TTC549 (cell line): ENCODE data around the gene AP4B1.

ENCODE experiments used
- FAIRE-seq: peaks from 2 replicates; lab custom pipeline; 2012; peaks lifted over from hg19 to GRCh38; lab: Jason Lieb, UNC

AP4B1 gene

GRCh38 chr1:113929750-113930498, 25.3 kb upstream of the AP4B1 start:
- no peak for FAIRE-seq

DNA sequence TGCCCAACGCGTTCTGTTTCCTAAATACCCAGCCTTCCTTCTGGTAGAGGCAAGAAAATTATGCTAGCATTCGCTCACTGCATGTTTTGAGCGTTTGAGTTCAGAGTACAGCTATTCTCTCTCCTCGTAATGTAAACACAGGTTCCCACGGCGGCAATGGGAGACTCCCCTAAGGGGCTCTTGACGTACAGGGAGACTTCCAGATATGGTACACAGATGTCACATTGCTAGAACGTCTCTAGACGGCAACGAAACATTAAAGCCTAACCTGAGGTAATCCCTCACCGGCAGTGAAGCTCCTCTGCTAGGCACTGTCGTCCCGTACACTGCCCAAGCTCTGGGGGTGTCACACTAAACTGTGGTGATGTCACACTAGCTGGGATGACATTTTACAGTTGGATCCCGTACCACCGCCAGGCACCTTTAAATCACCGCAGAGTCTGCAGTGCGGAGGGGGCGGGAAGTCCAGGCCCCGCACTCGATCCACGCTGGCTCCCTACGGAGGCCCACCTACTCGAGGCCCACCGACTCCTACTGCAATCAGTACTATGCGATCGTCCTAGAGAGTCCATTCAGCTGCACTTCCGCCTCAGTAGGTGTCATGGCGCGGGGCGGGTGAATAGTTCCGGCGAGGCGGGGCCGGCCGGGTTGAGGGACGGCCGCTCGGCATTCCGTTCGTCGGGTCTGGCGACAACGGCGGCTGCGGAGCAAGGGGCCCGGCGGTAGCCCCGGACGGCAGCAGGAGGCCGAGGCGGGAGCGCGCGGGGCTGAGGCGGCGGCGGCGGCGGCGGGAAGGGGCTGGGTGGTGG, 24.5 kb upstream of the AP4B1 start, which contains the start of gene HIPK1:
Gene HIPK1, plus strand, starts transcription at position 384 of the 809 bp plus-strand sequence.
- no peak for FAIRE-seq

DNA sequence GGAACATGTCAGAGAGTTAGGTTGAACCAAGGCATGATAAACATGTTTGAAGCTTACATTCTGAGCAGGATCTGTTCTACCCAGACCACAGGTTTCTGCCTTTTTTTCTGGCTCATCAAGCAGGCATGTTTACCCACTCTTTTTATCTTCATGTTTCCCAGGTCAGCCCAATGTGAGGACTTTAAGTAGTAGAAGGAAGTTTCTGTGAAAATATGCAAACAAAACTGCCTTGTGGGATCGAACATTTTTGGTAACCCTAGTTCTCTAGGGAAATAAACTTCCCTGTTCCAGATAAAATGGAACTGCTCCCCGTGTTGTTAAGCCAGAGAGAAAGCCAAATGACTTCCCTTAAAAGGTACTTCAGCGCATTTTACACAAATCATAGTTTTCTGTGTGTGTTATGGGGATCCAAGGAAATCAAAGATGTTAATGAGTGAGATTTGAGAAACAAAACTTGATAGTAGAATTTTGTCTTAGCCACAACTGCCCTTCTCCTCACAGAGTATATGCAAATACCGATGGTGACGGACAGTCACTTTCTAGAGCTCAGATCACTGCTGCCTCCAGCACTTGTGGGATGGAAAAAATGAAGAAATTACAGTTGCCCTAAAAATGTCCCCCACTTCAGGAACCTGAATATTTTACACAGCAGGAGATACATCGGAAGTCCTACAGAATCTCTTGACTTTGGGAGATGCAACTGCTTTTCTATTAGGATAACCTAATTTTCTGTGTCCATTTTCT, 23.8 kb upstream of the AP4B1 start:
- FAIRE-seq = no peak

DNA sequence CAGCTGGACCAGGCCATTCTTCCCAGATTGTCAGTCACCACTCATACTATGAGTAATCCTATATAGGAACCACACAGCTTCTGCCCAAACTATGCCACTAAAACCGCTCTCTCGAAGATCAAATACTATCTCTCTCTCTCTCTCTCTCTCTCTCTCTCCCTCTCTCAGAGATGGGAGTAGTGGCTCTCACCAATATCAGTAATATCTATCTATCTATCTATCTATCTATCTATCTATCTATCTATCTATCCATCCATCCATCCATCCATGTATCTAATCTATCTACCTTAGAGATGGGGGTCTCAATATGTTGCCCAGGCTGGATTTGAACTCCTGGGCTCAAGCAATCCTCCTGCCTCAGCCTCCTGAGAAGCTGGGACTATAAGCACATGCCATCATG, 19.9 kb upstream of the AP4B1 start:
- no peak for FAIRE-seq

DNA sequence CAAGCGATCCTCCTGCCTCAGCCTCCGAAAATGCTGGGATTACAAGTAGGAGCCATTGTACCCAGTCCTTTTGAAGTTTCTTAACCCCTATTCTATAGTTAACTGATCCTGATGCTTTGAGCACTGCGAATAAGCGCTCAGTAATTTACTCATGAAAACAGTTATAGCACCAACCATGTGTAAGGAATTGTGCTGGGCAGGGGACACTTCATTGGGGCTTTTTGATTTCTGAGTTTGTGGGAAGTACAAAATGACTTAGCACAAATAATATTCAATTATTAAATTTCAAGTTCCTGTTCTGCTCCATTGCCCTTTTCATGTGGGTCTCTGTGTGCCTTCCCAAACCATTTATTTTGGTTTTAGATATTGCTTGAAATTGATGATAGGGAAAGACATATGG, 18.4 kb upstream of the AP4B1 start:
- no peak for FAIRE-seq

- FAIRE-seq = no peak
These were observed 13.6 kb upstream of the AP4B1 start for GRCh38 chr1:113918243-113918642.

- no peak for FAIRE-seq
These were observed 12.9 kb upstream of the AP4B1 start for GRCh38 chr1:113917400-113918082.

DNA sequence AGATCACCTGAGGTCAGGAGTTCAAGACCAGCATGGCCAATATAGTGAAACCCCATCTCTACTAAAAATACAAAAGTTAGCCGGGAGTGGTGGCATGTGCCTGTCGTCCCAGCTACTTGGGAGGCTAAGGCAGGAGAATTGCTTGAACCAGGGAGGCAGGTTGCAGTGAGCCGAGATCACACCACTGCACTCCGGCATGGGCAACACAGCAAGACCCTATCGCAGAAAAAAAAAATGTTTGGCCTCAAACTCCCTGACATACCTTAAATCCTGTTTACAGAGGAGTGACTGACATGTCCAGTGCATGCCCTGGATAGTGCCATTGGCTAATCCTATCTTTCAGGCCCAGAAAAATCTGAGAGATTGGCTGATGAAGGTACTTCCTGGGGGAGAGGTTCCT, 12.4 kb upstream of the AP4B1 start:
- FAIRE-seq = no peak

GRCh38 chr1:113913887-113914664, 9.5 kb upstream of the AP4B1 start:
- FAIRE-seq = no peak

DNA sequence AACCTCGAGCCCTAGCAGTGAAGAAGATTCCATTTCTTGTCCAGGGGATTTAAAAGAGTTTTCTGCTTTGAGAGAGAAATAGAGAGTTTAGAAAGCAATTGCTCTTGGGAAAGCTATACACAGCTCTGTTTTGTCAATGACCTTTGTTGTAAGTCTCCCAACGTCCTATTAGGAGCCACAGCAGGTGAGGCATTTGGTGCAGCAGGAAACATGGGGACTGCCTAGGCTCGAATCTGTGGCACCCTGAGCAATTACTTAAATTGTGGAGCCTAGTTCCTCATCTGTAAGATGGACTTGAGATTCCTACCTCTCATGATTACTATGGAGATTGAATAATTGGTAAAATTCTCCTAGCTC, 8.7 kb upstream of the AP4B1 start:
- FAIRE-seq = no peak

DNA sequence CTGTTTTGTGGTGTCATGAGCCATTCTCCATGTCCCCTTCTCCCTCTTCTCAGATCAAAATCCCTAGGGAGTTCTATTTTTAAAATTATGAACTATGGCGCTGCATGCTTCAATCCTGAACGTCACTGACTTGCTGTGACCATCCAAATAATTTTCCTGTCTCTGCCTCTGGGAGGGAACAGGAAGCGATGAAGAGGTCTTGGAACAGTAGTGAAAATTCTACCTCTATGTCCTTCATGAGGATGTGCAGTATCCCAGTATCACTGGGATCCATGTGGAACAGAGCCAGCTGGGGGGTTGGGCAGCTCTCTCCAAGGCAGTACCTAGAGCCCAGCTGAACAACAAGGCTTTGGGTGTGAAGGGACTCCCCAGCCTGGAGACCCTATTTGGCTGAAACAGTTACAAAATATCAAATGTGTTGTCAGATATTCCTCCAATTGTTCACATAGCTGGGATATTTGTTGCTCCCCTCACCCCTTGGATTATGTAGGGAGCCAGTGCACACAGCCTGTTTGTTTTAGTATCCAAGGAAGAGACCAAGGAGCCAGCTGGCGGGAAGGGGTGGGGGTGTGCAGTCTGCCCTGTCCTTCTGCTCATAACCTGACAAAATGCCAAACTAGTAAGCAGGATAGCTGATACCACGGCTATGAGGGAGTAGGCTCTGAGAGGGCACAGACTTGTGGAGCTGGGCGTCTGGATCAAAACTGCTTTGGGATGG, 8.2 kb upstream of the AP4B1 start:
- no peak for FAIRE-seq

- FAIRE-seq = no peak
These were observed 849 bp upstream of the AP4B1 start for GRCh38 chr1:113905435-113905861.

GRCh38 chr1:113904293-113904673, 316 bp downstream of the AP4B1 start:
- FAIRE-seq = no peak

DNA sequence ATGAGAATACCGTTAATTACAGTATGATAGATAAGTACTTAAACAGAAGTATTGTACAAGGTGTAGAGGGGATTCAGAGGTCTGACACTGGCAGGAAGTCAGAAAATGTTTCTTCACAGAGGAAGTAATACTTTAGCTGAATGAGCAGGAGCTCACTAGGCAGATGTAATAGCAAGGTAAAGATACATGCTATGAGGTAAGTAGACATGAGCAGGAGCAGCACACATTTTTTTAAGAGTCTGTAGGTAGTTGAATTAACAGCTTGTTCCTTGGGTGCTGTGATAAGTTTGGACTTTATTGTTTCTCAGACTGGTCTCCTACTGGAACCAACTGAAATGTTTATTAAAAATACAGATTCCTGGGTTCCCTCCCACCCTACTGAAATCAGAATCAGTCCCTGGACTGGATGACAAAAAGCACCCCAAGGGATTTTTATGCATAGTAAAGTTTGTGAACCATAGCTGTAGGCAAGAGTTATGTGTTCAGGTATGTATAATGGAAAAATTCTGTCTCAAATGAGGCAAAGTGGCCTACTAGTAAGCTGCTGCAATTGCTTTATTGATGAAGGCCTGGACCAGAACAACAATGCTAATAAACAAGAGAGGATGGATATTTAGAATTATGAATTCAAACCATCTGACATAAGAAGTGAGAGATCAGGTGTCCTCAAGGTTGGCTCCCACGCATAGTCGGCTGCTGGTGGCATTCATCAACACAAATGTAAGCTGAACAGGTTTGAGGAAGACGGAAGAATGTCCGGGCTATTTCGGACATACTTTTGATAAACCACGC, 902 bp downstream of the AP4B1 start:
- FAIRE-seq = no peak

- no peak for FAIRE-seq
These were observed 3.4 kb downstream of the AP4B1 start for GRCh38 chr1:113901191-113901590.

DNA sequence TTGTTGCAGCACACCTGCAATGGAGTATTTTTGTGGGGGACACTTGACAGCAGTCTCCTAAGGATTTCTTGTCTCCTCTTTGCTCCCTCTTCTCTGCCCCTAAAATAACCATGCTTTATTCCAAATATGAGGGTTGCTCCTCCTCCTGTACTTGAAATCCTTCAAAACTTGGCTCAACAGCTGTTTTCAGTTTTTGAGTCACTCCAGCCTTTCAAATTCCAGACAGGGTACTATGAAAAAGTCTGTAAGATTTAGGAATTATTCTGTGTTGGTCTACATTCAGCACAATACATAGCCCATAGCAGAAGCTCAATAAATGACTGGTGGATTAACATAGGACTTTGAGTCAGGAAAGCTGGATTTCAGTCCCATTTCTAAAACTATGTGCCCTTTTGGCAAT, 5.5 kb downstream of the AP4B1 start:
- no peak for FAIRE-seq

- FAIRE-seq = no peak
These were observed 6.3 kb downstream of the AP4B1 start for GRCh38 chr1:113898241-113898814.

- no peak for FAIRE-seq
These were observed 8.6 kb downstream of the AP4B1 start for GRCh38 chr1:113895961-113896360.

DNA sequence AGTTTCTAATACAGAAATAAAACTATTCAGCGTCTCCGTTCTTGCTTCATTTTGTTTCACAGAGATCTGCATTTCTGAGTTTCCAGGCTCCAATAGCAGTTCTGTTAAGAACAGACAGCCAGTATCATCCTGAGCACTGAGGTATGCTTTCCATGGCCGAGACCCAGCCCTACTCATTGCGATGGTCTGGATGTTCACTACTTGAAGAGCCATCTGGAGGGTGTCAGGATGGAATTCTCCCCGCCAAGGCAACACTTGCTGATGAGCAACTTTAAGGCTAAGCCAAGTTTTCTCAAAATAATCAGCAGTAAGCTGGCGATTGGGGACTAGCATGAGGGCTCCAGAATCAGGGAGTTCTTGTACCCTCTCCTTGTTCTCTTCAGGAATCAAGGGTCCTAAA, 9.5 kb downstream of the AP4B1 start:
- no peak for FAIRE-seq

DNA sequence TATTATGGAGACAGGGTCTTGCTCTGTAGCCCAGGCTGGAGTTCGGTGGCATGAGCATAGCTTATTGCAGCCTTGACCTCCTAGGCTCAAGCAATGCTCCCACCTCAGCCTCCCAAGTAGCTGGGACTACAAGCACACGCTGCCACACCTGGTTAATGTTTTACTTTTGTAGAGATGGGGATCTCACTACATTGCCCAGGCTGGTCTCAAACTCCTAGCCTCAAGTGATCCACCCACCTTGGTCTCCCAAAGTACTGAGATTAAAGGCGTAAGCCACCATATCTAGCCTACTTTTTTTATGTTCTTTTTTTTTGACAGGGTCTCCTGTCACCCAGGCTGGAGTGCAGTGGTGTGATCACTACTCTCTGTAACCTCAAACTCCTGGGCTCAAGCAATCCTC, 11.3 kb downstream of the AP4B1 start:
- no peak for FAIRE-seq
